ENCODE measurements around the gene GPC5. TPM values are rescaled to one million over a fixed set of nuclear protein-coding genes. Genes with fewer than 3 reads are reported as not detected.

GPC5 gene
- total RNA-seq, 1 donor from 2014 or later: 2.5 TPM

DNA sequence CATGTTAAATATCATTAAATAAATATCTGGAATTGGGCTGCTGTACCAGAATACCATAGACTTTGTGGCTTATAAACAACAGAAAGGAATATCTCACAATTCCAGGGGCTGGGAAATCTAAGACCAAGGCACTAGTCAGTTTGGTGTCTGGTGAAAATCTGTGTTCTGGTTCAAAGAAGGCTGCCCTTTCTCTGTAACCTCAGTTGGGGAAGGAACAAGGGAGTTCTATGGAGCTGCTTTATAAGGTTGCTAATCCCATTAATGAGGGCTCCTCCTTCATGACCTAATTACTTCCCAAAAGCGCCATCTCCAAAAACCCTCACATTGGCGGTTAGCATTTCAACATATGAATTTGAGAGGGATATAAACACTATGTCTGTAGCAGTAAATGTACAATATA, 480.9 kb downstream of the GPC5 start:
- H3K27me3 Mint-ChIP-seq (ENCODE audit: low read depth): no peaks in the 10 kb centered on the region
- H3K36me3 Mint-ChIP-seq: no peaks in the 10 kb centered on the region

DNA sequence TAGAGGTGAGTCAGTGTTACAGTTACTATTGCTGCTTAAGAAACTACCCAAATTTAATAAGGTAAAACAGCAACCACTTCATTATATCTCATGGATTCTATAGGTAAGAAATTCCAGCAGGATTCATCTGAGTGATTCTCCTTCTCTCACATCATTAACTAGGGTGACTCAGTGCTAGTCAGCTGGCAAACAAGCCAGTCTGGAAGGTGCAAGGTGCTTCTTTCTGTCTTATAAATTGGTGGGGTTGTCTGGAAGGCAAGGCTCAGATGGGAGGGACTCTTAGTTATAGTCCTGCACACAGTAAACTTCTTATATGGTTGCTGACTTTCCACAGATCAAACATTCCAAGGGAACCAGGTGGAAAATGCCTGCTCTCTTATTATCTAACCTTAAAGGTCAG, 484.5 kb downstream of the GPC5 start:
- Mint-ChIP-seq H3K27me3 (ENCODE audit: low read depth) (peaks cover 2% of the 10 kb centered on the region), H3K27ac (no peak overlapping the region), H3K4me1 (no peaks in the 10 kb centered on the region), H3K9me3 (peaks cover 14% of the 10 kb centered on the region), H3K4me3 (no peak overlapping the region), H3K36me3 (no peaks in the 10 kb centered on the region)
- no peak for TF ChIP-seq CTCF (IDR thresholded peaks at IDR 0.05; ENCODE audit: unreplicated experiment)
- no peak for DNase-seq (ENCODE audit: low spot score in 2 of 2, unreplicated experiment in 2 of 2)

More for the DNA sequence above, 480.9 kb downstream of the GPC5 start:
- Mint-ChIP-seq H3K4me3 (no peak overlapping the region), H3K9me3 (peaks cover 5% of the 10 kb centered on the region), H3K4me1 (peaks cover 4% of the 10 kb centered on the region), H3K27ac (no peak overlapping the region)
- no peak for DNase-seq (ENCODE audit: low spot score in 2 of 2, unreplicated experiment in 2 of 2)
- TF ChIP-seq CTCF (IDR thresholded peaks at IDR 0.05; ENCODE audit: unreplicated experiment): no peak

DNA sequence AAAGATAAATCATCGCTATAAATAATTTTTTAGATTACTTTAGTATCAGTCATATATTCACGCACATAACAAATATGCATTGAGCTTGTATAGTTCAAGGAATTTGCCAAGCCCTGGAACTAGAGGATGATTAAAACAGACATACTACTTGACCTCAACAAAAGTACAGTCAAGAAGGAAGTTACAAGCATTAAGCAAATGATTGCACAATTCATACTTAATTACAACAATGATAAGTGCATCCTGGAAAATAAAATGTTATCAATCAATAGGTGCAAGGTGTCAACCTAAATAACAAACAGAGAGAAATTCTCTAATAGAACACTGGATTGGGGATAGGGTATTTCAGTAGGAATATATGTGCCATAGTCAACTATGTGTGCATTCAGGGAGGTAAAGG, 491.2 kb downstream of the GPC5 start:
- H3K4me1 Mint-ChIP-seq: peaks cover 5% of the 10 kb centered on the region
- peaks cover 2% of the 10 kb centered on the region for H3K27me3 Mint-ChIP-seq (ENCODE audit: low read depth)

GRCh38 chr13:91891141-91891540, 492.7 kb downstream of the GPC5 start:
- H3K27me3 Mint-ChIP-seq (ENCODE audit: low read depth): peaks cover 2% of the 10 kb centered on the region
- no peak overlapping the region for H3K27ac Mint-ChIP-seq
- DNase-seq (ENCODE audit: low spot score in 2 of 2, unreplicated experiment in 2 of 2): no peak
- peaks cover 39% of the 10 kb centered on the region for H3K9me3 Mint-ChIP-seq
- peaks cover 4% of the 10 kb centered on the region for H3K36me3 Mint-ChIP-seq
- H3K4me1 Mint-ChIP-seq: peaks cover 5% of the 10 kb centered on the region
- H3K4me3 Mint-ChIP-seq: no peak overlapping the region
- no peak for TF ChIP-seq CTCF (IDR thresholded peaks at IDR 0.05; ENCODE audit: unreplicated experiment)

More for the DNA sequence above, 491.2 kb downstream of the GPC5 start:
- no peak for TF ChIP-seq CTCF (IDR thresholded peaks at IDR 0.05; ENCODE audit: unreplicated experiment)
- H3K36me3 Mint-ChIP-seq: peaks cover 4% of the 10 kb centered on the region
- peaks cover 31% of the 10 kb centered on the region for H3K9me3 Mint-ChIP-seq
- no peak for DNase-seq (ENCODE audit: low spot score in 2 of 2, unreplicated experiment in 2 of 2)
- no peak overlapping the region for H3K27ac Mint-ChIP-seq
- H3K4me3 Mint-ChIP-seq: no peak overlapping the region

- Mint-ChIP-seq H3K27me3 (ENCODE audit: low read depth) (no peaks in the 10 kb centered on the region), H3K9me3 (peaks cover 31% of the 10 kb centered on the region), H3K27ac (no peak overlapping the region), H3K4me1 (peaks cover 5% of the 10 kb centered on the region), H3K4me3 (no peak overlapping the region), H3K36me3 (peaks cover 4% of the 10 kb centered on the region)
- TF ChIP-seq CTCF (IDR thresholded peaks at IDR 0.05; ENCODE audit: unreplicated experiment): no peak
- DNase-seq (ENCODE audit: low spot score in 2 of 2, unreplicated experiment in 2 of 2): no peak
Observed at GRCh38 chr13:91893040-91893439, 494.6 kb downstream of the GPC5 start.

GRCh38 chr13:91894316-91894715, 495.9 kb downstream of the GPC5 start:
- peaks cover 4% of the 10 kb centered on the region for H3K36me3 Mint-ChIP-seq
- DNase-seq (ENCODE audit: low spot score in 2 of 2, unreplicated experiment in 2 of 2): no peak
- no peak for TF ChIP-seq CTCF (IDR thresholded peaks at IDR 0.05; ENCODE audit: unreplicated experiment)
- no peak overlapping the region for H3K27ac Mint-ChIP-seq
- no peak overlapping the region for H3K4me3 Mint-ChIP-seq
- peaks cover 25% of the 10 kb centered on the region for H3K9me3 Mint-ChIP-seq
- H3K4me1 Mint-ChIP-seq: no peaks in the 10 kb centered on the region
- no peaks in the 10 kb centered on the region for H3K27me3 Mint-ChIP-seq (ENCODE audit: low read depth)
